ENCODE measurements around the gene ODF4.
A peak's percentile ranks its signal among the peaks of the same experiment; 100 is the strongest.
"Not testable (repeated sequence)": the region's sequence is repeated elsewhere in the genome, so short reads cannot be mapped to it uniquely, and the experiment has no call there.

ODF4 gene

DNA sequence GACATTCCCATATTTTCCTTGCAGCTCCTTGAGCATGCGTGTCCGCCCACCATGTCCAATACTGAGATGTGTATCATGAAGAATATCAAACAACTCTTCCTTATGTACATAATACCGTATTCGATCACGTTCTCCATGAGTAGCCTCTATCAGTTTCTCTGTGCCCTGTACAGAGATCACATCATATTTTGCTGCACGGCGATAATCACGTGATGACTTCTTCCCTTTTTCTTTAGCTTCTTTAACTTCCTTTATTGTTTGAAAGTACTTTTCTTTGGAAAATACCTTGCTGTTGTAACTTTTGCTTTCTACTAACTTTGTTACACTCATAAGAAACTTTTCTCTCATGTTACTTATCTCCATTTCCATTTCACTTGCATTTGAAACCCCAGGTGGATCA is 30.3 kb downstream of the ODF4 start:
- DNase-seq, result no peak

DNA sequence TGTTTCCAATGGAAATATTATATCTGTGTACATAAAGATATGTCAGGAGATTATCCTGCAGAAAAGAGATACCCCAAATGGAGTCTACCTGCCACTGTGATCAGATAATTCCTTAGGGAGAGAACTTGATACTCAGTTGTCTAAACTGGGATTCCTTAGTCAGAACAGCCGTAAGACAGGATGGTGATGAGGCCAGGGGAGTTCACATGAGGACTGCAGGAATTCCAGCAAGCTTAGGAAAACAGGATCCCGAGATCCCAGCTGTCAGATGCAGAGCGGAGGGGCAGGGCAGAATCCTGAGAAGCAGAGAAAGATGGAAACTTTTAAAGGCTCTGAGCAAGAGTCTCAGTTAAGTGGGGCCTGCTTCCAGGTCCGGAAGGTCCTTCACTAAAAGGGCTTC is 32.1 kb downstream of the ODF4 start:
- no peak for DNase-seq

DNA sequence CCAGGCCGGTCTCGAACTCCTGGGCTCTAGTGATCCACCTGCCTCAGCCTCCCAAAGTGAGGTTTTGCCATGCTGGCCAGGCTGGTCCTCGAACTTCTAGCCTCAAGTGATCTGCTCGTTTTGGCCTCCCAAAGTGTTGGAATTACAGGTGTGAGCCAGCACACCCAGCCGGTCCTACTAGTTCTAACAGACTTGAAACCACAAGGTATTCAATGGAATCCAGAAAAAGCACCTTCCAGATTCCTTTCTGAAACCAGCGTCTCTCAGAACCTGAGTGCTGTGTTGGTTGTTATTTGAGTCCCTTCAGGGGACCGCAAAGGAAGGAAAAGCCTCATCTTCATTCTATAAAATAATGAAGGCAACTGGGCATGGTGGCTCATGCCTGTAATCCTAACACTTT is 32.8 kb downstream of the ODF4 start:
- DNase-seq, result no peak

DNA sequence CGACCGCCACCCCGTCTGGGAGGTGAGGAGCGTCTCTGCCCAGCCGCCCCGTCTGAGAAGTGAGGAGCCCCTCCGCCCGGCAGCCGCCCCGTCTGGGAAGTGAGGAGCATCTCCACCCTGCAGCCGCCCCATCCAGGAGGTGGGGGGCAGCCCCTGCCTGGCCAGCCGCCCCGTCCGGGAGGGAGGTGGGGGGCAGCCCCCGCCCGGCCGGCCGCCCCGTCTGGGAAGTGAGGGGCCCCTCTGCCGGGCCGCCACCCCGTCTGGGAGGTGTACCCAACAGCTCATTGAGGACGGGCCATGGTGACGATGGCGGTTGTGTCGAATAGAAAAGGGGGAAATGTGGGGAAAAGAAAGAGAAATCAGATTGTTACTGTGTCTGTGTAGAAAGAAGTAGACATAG is 34.2 kb downstream of the ODF4 start:
- not testable (repeated sequence) for DNase-seq

DNA sequence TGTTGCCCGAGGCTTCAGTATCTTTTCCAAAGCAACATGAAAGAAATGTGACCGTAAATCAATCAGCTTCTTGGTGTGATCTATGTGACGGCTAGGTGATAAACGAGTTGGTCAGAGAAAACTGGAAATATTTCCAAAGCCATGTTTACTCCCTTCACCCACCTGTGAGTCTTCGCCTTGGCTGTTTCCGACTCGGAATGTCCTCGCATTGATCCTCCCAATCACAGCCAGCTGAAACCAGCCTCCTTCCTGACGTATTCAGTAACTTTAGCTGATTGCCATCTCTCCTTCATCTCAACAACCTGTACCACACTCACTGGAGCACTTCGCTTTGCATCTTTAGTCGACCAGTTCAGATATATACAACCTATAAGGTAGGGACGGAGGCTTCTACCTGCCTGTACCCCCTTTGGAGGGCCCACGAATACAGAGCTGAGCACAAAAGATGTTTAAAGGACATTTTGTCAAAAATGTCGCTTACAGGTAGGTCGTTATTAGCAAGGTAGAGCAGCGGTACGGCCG is 36.2 kb downstream of the ODF4 start:
- DNase-seq, result no peak

DNA sequence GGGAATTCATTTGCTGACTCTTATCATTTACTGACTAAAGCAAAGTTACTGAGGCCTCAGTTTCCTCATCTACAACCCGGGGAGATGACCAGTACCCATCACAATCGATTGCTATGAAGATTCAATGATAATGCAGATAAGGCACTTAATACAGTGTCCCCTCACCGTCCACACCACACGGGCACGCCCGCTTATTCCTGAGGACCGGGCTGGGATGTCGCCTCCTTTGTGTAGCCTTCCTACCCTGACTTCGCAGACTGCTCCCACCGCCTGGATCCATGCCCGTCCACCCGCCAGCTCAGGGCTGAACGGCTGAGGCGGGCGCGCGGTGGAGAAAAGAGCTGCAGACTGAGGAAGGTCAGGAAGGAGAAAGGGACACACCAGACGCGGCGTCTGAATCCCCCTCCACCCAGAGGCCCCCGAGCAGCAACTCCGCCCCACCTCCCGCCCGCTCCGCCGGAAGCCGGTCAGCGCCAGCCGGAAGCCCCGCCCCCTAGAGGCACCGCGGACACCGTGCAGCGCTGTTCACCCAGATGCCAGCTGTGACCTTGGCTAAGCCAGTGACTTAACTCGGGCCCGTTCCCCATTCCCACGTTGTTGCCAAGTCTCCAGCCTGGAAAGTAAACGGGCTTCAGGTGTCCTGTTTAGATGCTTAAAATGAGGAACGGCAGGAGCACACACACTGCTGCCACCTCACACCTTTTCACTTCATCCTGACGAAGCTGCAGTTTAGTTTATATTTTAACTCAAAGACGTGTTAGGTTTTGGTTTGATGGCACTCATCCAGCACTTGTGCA is 36.8 kb downstream of the ODF4 start, which contains the start of gene KRABD2:
TSS of gene KRABD2 (minus strand) at position 434 of the 797 bp plus-strand sequence.
- peak; percentile 92 for DNase-seq

DNA sequence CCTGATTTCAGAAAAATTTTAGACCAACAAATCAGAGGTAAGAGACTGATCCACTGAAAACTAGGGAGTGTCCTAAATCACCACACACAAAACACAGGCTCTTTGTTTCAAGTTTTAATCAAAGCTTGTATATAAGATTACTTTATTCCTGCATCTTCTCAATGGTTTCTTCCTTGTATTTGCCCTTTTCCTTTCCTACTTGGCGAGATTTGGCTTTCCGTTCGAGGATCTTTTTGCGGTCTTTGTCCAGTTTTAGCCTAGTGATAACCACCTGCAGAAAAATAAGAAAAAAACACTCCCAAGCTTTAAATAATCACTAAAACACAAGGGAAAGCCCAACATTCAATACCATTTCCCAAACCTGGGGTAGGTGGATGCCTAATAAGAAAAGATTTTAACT is 37.8 kb downstream of the ODF4 start:
- DNase-seq, result no peak

DNA sequence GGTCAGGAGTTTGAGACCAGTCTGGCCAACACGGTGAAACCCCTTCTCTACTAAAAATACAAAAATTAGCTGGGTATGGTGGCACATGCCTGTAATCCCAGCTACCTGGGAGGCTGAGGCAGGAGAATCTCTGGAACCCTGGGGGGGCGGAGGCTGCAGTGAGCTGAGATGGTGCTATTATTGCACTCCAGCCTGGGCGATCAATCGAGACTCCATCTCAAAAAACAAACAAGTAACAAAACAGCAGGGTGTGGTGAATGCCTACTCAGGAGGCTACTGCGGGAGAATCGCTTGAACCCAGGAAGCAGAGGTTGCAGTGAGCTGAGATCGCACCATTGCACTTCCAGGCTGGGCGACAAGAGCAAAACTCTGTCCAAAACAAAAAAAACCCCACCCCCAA is 38.5 kb downstream of the ODF4 start:
- not testable (repeated sequence) for DNase-seq

DNA sequence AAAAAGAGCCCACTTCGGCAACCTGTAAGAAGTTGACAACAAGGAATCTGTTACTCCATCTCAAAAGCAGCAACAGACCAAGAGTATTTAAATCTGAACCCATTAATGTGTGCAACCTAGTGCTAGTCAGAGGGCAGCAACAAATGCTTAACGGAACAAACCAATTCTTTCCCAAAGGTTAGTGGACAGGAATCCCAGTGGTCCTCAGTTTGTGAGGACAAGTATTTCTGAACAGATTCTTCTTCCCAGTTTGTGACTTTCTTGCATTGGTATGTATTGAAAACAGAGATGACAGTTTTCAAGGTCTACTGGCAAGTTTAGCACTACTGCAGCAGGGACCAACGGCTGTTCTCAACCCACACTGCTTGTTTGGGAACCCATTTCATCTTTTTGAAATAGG is 40.4 kb downstream of the ODF4 start:
- DNase-seq, result no peak

DNA sequence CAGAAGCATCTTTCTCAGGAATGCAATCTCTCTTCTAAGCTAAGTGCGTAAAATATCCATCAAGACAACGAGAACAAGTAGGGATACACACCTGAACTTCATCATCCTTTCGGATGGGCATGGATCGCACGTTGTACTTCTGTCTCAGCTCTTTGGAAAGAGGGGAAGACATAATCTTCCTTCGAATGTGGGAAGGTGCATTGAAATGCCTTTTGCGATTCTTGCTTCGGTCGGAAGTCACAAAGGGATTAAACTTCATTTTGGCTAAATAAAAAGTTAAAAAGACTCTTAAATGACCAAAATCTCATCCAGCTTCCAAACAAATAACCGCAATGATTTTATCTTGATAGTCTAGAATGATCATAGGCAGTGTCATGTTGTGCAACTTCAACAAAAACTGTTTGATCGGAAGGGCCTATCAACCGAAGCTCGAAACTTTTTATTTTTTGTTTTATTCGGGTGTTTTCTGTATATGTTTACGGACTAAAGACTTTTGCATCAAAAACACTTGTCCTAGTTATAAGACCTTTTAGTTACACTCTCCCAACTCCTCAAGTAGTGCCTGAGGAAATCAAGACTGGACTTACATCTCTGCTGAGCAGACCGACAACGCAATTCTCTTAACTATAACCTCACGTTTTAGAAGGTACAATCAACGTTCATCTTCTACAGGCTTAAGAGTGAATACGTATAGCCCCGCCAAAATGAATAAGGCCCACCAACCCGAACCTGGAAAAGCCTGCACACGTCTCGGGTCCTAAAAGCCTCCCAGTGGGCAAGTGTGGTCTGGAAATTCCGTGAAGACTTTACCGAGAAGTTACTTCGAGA is 42.6 kb downstream of the ODF4 start:
- no peak for DNase-seq

DNA sequence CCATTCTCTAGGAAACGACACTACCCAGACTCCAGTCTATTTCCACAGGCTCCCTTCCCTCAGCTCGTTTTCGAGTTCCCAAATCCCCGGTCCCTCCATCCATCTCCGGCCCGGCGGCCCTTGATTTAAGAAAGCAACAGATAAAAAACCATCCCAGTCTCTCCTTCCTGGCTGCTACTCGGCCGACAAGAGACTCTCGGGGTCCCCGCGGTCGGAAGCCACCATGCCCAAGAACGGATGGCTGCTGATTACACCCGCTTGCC is 43.2 kb downstream of the ODF4 start:
- no peak for DNase-seq

DNA sequence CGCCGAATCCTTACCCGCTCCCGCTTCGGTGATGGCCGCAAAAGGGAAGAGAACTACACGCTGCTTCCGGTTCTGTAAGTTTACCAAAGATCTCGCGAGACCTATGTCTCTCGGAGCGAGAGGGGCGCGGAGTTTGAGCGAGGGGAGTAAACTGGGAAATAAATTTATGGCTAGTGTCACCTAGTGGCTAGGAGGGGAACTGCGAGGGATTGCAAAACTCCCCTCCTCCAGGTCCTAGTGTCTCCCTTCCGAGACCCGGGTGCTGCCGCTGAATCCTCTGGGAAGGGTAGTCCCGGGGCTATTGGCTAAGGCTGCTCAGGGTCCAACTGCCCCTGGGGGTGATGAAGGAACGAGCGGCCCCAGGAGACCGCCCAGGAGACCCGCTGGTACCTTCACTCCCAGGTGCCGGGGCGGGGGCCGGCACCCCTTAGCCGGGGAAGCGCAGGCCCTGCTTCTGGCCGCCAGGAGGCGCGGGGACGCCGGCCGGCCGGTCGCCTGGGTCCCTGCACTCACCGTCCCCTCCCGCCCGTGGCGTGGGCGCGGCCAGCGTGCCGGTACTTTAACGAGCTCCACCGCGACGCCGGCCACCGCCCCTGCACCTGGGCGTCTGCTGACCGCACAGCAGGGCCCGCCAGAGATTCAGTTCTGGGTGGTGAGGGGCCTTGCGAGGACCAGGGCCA is 43.6 kb downstream of the ODF4 start, which contains the start of gene RPL26:
TSS of gene RPL26 (minus strand) at position 51 of the 680 bp plus-strand sequence. CDS start 883 bp downstream, outside the sequence.
- peak; percentile 94 for DNase-seq

DNA sequence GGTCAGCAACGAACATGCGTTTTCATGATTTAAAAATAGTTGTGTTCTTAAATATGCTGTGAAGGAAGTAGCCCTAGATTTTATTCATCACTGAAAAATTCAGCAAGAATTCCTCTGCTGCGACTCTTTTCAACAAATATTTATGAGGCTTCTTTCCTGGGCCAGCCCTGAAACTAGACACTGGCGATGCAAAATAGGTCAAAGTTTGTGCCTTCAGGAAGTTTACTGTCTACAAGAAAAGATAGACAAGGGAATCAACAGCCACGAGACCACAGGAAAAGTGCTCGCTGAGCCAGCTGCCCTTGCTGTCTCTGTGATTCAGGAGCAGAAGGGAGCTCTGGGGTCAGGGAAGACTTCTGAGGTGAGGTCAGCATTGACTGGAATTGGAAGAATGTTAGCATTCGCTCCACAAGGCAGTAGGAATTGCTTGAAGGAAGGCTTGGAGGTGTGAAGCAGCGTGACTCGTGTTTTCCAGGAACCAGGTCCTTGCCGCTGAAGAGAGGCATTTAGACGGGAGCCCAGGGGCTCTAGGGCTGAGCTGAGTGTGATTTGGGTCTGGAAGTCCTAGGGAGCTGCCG is 45.2 kb downstream of the ODF4 start:
- no peak for DNase-seq

DNA sequence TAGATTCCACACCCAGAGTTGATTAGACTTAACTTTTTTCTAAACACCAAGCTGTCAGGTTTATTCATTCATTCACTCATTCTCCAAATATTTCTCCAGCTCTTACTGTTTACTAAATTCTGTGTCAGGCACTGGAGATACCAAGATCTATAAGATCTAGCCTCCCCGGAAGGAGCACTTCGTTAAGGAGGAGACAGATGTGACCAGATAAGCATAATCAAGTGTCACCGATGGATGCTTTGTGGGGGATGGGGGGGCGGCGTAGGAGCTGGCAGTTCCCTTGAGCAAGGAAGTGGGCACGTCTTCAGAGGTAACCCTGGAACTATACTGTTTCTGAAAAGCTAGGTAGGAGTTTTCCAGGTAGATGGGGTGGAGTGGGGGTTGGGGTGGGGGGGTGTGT is 47.2 kb downstream of the ODF4 start:
- DNase-seq, result no peak

DNA sequence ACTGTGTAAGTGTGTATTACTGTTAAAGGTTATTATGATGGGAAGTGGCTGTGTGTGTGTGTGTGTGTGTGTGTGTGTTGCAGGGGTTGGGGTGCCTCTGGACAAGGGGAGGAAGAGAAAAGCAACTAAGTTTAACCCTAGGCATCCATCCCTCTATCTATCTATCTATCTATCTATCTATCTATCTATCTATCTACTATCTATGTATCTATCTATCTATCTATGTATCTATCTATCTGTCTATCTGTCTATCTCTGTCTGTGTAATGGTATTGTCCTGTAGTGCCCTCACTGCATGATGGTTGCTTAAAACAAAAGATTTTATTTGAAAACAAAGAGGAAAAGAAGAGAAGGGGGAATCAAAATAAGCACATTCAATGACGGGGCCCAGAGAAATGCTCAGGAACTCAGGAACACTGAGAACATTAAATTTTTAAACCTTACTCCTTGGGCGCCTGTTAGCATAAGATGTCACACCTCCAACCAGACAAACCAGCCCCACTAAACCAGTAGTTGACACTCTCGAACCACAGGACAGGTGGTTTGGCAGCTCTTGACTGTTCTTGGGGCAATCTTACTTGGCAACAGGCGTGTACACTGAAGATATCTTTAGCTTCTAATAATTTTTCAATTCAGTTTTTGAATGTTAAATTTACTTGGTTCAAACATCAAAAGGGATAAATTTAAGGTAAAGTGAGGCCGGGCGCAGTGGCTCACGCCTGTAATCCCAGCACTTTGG is 48.4 kb downstream of the ODF4 start:
- no peak for DNase-seq

DNA sequence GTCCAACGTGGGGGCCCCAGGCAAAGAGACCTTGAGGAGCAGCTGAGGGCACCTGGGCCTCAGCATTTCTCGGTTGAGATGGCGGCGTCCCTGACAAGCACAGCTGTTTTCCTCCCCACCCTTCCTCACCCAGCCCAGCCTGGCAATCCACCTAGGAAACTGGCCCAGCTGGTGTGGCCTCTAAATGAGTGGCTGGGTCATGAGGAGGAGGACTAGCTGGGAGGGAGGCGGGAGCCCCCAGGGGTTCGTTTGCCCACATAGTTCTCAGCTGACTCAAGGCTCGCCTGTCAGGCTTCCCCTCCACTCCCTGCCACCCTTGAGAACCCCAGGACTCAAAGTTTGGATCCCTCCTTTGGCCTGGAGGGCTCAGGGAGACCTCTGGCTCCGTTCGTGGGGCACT is 52.1 kb downstream of the ODF4 start:
- no peak for DNase-seq

DNA sequence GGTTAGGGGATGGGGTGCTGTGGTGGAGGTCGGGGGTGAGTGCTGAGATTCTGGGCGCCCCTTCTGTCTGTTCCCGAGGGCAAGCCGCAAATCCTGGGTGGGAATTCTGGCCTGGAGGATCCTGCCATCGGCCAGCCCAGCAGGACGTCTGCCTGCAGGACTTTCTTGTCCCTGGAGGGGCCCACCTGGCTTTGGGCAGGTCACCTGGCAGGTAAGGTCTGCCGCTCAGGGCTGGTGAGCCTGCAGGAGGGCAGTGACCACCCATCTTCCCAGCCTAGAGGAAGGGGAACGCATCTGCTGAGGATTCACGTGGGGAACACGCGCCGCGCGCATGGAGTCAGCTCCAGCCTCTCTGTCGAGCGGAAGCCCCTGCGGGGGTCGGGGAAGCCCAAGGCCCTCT is 52.6 kb downstream of the ODF4 start:
- no peak for DNase-seq

DNA sequence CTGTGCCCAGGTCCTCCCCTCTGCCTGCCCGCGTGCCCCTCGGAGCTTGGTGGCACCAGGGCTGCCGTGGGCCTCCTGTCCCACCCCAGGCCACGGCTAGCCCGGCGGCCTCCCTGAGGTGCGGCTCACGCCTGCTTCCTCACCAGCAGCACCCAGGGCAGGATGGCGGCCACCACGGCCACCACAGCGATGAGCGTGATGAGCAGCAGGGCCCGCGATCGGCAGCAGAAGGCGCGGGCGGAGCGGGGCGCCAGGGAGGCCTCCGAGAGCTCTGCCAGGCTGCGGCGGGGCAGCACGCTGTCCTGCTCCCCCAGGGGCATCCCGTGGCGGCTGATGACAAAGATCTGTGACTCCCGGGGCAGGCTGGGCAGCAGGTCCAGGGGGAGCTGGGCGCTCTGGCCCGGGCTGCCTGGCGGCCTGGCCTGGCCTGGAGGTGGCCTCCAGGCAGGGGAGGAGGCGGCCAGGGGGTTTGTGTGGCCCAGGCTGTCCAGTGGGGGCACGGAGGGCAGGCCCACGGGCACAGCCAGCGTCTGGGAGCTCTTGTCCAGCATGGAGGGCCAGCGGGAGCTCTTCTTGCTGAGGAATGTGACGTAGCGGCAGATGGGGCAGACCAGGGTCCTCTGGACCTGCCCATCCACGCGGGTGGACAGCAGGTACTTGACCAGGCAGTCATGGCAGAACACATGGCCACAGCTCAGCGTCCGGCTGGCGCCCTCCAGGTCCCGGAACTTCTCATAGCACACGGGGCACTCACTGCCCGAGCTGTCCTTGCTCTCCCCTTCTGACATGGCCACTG is 53.2 kb downstream of the ODF4 start:
- no peak for DNase-seq

DNA sequence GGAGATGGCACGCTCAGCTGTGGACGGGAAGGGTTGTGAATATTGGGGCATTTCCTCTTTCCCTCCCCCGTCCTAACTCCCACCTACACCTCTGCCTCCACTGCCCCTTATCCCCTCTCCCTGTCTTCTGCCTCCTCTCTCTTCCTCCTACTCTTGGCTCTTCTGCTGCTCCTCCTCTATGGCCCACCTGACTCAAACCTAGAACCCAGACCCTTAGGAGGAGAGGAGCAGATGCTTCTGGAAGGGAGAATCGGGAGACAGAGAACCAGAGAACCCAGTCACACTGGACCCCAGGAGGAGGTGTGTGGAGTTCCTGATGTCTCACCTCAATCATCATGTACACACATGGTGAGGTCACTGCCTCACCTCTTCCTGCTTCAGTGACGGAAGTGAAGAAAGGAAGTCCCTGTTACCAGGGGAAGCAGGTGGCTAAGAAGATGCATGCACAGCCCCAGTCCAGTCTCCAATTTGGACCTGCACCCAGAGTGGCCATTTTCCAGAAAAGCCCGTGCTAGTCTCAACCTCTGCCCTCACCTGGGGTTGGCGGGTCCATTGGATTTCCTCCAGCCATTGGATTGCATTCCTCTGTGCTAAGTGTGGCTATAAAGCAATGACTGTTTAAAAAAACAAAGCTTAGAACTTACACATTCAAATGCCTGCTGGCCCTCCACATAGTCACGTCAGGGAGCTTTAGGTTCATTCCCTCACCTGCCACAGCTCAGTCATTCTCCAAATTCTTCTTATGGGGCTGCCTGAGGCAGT is 54.0 kb downstream of the ODF4 start:
- DNase-seq, result peak; percentile 11

DNA sequence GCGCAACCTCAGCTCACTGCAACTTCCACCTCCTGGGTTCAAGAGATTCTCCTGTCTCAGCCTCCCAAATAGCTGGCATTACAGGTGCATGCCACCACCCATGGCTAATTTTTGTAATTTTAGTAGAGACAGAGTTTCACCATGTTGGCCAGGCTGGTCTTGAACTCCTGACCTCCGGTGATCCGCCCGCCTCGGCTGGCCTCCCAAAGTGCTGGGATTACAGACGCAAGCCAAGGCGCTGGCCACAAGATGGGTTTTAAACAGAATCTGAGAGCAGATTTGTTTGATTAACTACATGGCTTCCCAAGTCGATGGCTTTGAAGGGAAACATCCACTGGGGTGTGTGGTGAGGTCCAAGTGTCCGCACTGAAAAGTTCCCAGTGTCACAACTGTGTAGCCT is 54.9 kb downstream of the ODF4 start:
- DNase-seq, result not testable (repeated sequence)

Measured in activated naive CD4-positive, alpha-beta T cell treated with Interleukin-2 at 50 U/mL for 16 hours (primary cell).